Measurements from ENCODE around the gene JAKMIP2.

- TF ChIP-seq EZH2 (IDR thresholded peaks at IDR 0.05; ENCODE audit: insufficient read depth, poor library complexity, severe bottlenecking) (no peak), EZH2phosphoT487 (IDR thresholded peaks at IDR 0.05; ENCODE audit: insufficient read depth, low read depth) (no peak)
These were observed 108.1 kb downstream of the JAKMIP2 start for GRCh38 chr5:147674411-147674810.

Data from GM23248 (cell line).